Loucy (cell line): ENCODE results near the gene RSPH3.

Source experiments
- EZH2phosphoT487 ChIP-seq: fragments of 200-600 bp; IDR thresholded peaks from 2 replicates; pipeline ENCODE4 v1.6.1; 2018; ENCODE audit warnings: antibody characterized with exemption, mild to moderate bottlenecking, moderate library complexity, borderline replicate concordance
- TF ChIP-seq, protein P1 (sequence below): fragments of 200-600 bp; sonication (generic); conservative IDR thresholded peaks from 2 replicates; pipeline ENCODE4 v1.5.1; 2014; ENCODE audit warnings: mild to moderate bottlenecking, antibody characterized with exemption, low read length

- TF ChIP-seq, protein P1, sequence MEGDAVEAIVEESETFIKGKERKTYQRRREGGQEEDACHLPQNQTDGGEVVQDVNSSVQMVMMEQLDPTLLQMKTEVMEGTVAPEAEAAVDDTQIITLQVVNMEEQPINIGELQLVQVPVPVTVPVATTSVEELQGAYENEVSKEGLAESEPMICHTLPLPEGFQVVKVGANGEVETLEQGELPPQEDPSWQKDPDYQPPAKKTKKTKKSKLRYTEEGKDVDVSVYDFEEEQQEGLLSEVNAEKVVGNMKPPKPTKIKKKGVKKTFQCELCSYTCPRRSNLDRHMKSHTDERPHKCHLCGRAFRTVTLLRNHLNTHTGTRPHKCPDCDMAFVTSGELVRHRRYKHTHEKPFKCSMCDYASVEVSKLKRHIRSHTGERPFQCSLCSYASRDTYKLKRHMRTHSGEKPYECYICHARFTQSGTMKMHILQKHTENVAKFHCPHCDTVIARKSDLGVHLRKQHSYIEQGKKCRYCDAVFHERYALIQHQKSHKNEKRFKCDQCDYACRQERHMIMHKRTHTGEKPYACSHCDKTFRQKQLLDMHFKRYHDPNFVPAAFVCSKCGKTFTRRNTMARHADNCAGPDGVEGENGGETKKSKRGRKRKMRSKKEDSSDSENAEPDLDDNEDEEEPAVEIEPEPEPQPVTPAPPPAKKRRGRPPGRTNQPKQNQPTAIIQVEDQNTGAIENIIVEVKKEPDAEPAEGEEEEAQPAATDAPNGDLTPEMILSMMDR: no peak
- TF ChIP-seq EZH2phosphoT487: no peak
Measured at GRCh38 chr6:158999154-158999665, 792 bp downstream of the RSPH3 start.
